ENCODE data around the gene FGD6.

Gene FGD6

GRCh38 chr12:95231190-95231589, 13.9 kb upstream of the FGD6 start:
- DNase-seq, result no peak

GRCh38 chr12:95230313-95230712, 13.0 kb upstream of the FGD6 start:
- DNase-seq, result no peak

GRCh38 chr12:95229636-95230035, 12.4 kb upstream of the FGD6 start:
- no peak for DNase-seq

- no peak for DNase-seq
Observed at GRCh38 chr12:95228617-95229016, 11.3 kb upstream of the FGD6 start.

GRCh38 chr12:95227818-95228356, 10.6 kb upstream of the FGD6 start:
- DNase-seq, result no peak

GRCh38 chr12:95225645-95226212, 8.5 kb upstream of the FGD6 start:
- no peak for DNase-seq

- DNase-seq, result no peak
Observed at GRCh38 chr12:95224202-95225170, 7.2 kb upstream of the FGD6 start.

GRCh38 chr12:95220726-95221125, 3.5 kb upstream of the FGD6 start:
- no peak for DNase-seq

GRCh38 chr12:95220190-95220589, 2.9 kb upstream of the FGD6 start:
- DNase-seq, result no peak

GRCh38 chr12:95218150-95219133, 1.2 kb upstream of the FGD6 start:
- peak; percentile 73 for DNase-seq

GRCh38 chr12:95216711-95217376, 423 bp downstream of the FGD6 start:
- DNase-seq, result no peak

- no peak for DNase-seq
Observed at GRCh38 chr12:95215949-95216348, 1.3 kb downstream of the FGD6 start.

- no peak for DNase-seq
Observed at GRCh38 chr12:95214466-95214865, 2.8 kb downstream of the FGD6 start.

- no peak for DNase-seq
Observed at GRCh38 chr12:95213928-95214327, 3.3 kb downstream of the FGD6 start.

- DNase-seq, result no peak
Observed at GRCh38 chr12:95213119-95213518, 4.1 kb downstream of the FGD6 start.

- DNase-seq, result no peak
Observed at GRCh38 chr12:95212586-95212985, 4.7 kb downstream of the FGD6 start.

- DNase-seq, result peak; percentile 21
Observed at GRCh38 chr12:95208678-95209077, 8.6 kb downstream of the FGD6 start.

GRCh38 chr12:95207407-95207806, 9.9 kb downstream of the FGD6 start:
- DNase-seq, result no peak

GRCh38 chr12:95206916-95207315, 10.4 kb downstream of the FGD6 start:
- no peak for DNase-seq

- no peak for DNase-seq
Observed at GRCh38 chr12:95205685-95206084, 11.6 kb downstream of the FGD6 start.

GRCh38 chr12:95205016-95205624, 12.1 kb downstream of the FGD6 start:
- no peak for DNase-seq

Measured in NCI-H1694 (cell line).